GM15510 (cell line): Measurements from ENCODE around the gene WSCD2.

Experiments
- POLR2A ChIP-seq: IDR thresholded peaks from 3 replicates; pipeline ENCODE4 v1.6.1; 2011; ENCODE audit warnings: borderline replicate concordance; ENCODE audit not compliant: insufficient read length; ENCODE audit errors: extremely low read depth

WSCD2 gene

GRCh38 chr12:108117163-108117849, 11.8 kb upstream of the WSCD2 start:
- TF ChIP-seq POLR2A: no peak

GRCh38 chr12:108117902-108118301, 11.2 kb upstream of the WSCD2 start:
- TF ChIP-seq POLR2A: no peak

GRCh38 chr12:108119126-108119973, 9.7 kb upstream of the WSCD2 start:
- TF ChIP-seq POLR2A: no peak

GRCh38 chr12:108119974-108120862, 8.9 kb upstream of the WSCD2 start:
- no peak for TF ChIP-seq POLR2A

- no peak for TF ChIP-seq POLR2A
Observed at GRCh38 chr12:108120863-108121165, 8.3 kb upstream of the WSCD2 start.

GRCh38 chr12:108121320-108121719, 7.8 kb upstream of the WSCD2 start:
- TF ChIP-seq POLR2A: no peak

- TF ChIP-seq POLR2A: no peak
Observed at GRCh38 chr12:108121728-108122471, 7.2 kb upstream of the WSCD2 start.

GRCh38 chr12:108122644-108123043, 6.4 kb upstream of the WSCD2 start:
- TF ChIP-seq POLR2A: no peak

GRCh38 chr12:108123402-108123801, 5.7 kb upstream of the WSCD2 start:
- no peak for TF ChIP-seq POLR2A

GRCh38 chr12:108125073-108125472, 4.0 kb upstream of the WSCD2 start:
- no peak for TF ChIP-seq POLR2A

GRCh38 chr12:108126212-108126611, 2.9 kb upstream of the WSCD2 start:
- no peak for TF ChIP-seq POLR2A

- TF ChIP-seq POLR2A: no peak
Observed at GRCh38 chr12:108126990-108127501, 2.0 kb upstream of the WSCD2 start.

GRCh38 chr12:108127654-108128053, 1.4 kb upstream of the WSCD2 start:
- TF ChIP-seq POLR2A: no peak
